GM21576 (cell line): Measurements from ENCODE around the gene GTF3C6.
"Not testable (repeated sequence)": the region's sequence is repeated elsewhere in the genome, so short reads cannot be mapped to it uniquely, and the experiment has no call there.

Source experiments
- ATAC-seq: cut with Tn5 transposase; IDR thresholded peaks from one replicate; pipeline ENCODE4 v1.9.1; 2021; ENCODE audit warnings: mild to moderate bottlenecking, moderate library complexity; ENCODE audit not compliant: unreplicated experiment

The GTF3C6 gene

DNA sequence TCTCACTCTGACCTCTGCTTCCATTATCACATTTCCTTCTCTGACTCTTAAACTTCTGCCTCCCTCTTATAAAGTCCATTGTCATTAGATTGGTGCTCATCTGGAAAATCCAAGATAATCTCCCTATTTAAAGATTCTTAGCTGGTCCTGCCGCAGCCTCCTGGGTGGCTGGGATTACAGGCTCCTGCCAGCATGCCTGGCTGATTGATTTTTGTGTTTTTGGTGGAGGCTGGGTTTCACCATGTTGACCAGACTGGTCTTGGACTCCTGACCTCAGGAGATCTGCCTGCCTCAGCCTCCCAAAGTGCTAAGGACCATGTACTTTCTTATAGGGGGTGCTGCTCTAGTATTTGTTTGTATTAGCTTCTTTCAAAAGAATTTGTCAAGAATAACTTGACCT is 18.1 kb downstream of the GTF3C6 start:
- ATAC-seq: no peak

DNA sequence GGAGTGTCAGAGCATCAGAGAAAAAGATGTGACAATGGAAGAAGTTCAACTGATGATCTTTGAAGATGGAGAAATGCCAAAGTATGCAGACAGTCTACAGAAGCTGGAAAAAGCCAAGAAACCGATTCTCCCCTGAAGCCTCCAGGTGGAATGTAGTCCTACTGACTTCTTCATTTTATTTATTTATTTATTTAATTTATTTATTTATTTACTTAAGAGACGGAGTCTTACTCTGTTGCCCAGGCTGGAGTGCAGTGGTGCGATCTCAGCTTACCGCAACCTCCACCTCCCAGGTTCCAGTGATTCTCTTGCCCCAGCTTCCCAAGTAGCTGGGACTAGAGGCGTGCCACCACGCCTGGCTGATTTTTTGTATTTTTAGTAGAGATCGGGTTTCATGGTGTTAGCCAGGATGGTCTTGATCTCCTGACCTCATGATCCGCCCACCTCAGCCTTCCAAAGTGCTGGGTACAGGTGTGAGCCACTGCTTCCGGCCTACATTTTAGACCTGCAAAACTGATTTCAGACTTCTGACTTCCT is 21.1 kb downstream of the GTF3C6 start:
- no peak for ATAC-seq

GRCh38 chr6:110980227-110980626 is 21.7 kb downstream of the GTF3C6 start:
- ATAC-seq: no peak

DNA sequence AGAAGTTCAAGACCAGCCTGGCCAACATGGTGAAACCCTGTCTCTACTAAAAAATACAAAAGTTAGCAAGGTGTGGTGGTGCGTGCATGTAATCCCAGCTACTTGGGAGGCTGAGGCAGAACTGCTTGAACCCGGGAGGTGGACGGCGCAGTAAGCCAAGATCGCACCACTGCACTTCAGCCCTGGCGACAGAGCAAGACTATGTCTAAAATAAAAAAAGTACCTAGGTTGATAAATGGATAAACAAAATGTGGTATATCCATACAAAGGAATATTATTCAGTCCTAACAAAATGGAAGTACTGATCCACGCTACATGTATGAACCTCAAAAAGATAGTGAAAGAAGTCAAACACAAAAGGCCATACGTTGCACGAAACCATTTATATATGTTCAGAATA is 22.1 kb downstream of the GTF3C6 start:
- ATAC-seq: no peak

- ATAC-seq: no peak
These were observed 22.7 kb downstream of the GTF3C6 start for GRCh38 chr6:110981202-110981600.

GRCh38 chr6:110990840-110991576 is 32.5 kb downstream of the GTF3C6 start:
- ATAC-seq: no peak

DNA sequence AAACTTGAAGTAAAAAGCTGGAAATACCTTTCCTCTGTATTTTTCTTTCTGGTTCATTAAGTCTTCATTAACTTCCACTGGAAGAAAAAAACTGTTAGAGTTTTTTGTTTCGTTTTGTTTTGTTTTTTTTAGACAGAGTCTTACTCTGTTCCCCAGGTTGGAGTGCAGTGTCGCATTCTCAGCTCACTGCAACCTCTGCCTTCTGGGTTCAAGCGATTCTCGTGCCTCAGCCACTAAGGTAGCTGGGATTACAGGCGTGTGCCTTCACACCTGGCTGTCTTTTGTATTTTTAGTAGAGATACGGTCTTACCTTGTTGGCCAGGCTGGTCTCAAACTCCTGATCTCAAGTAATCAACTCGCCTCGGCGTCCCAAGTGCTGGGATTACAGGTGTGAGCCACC is 38.2 kb downstream of the GTF3C6 start:
- ATAC-seq: no peak

- no peak for ATAC-seq
These were observed 41.2 kb downstream of the GTF3C6 start for GRCh38 chr6:110999634-111000270.

- no peak for ATAC-seq
These were observed 43.8 kb downstream of the GTF3C6 start for GRCh38 chr6:111002350-111002749.

DNA sequence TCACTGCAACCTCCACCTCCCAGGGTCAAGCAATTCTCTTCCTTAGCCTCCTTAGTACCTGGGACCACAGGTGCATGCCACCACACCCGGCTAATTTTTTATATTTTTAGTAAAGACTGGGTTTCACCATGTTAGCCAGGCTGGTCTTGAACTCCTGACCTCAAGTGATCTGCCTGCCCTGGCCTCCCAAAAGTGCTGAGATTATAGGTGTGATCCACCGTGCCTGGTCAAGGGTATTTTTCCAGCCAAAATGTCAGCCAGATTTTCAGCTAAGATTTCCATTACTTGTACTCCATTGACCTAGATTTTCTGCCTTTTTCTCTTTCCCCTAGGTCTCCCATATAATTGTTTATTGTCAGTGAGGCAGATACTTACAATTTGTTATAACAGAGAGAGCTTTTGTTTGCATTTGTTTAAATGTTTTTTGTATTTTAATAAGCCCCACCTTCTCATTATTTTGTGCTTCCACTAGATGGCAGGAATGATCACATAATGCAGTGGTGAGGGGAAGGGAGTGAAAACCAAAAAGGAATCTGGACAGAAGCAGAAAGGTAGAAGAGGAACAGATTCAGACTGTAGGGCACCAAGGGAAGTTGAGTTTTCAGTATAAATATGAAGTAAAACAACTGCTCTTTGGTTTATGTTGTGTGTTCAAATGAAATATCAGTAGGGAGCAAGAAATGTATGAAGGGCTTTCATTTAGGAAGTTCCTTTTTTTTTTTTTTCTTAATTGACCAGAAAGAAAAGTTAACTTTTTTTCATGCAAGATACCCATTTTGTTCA is 53.0 kb downstream of the GTF3C6 start:
- ATAC-seq: no peak

DNA sequence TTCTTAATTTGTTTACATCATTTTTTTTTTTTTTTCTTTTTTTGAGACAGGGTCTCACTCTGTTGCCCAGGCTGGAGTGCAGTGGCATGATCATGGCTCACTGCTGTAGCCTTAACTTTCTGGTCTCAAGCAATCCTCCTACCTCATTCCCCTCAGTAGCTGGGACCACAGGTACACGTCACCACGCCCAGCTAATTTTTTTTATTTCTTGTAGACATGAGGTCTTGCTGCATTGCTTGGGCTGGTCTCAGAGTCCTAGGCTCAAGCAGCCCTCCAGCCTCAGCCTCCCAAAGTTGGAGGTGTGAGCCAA is 53.6 kb downstream of the GTF3C6 start:
- ATAC-seq: no peak

DNA sequence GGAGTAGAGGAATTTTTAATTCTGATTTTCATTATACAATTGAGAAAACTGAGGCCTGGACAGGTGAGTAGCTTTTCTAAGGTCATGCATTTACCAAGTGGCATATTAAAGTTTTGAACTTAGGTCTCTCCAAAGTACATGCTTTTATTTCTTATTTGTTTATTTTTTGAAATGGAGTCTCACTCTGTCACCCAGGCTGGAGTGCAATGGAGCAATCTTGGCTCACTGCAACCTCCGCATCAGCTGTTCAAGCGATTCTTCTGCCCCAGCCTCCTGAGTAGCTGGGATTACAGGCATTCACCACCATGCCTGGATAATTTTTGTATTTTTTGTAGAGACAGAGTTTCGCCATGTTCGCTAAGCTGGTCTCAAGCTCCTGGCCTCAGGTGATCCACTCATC is 54.0 kb downstream of the GTF3C6 start:
- ATAC-seq: not testable (repeated sequence)

DNA sequence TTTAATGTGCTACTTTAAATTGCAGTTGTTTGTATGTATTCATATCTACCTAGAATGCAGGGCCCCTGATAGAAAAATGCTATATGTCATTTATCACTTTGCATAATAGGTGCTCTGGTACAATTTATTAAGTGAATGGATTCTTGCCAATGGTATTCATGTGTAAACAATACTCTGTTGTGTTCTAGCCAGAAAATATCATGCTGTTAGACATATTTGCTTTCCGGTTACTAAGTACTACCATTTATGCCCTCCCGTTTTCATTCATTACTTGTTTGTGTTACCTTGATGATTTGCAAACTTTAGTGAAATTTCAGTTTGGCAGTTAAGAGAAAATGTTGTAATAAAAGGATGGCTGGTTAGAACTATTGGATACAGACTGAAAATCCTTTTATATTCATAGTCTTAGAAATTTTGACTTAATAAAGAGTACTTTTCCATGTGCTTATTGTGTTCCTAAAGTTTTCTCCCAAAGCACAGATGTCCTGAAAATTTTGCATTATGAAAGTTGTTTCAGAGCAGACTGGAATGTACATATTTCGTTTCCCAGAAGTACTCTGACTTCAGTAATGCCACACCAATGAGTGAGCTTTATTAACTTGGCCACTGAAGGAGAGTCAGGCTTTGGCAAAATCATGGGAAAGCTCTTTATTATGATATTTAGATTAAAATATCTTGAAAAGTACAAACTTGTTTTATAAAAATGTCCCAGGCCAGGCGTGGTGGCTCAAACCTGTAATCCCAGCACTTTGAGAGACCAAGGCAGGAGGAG is 54.8 kb downstream of the GTF3C6 start:
- ATAC-seq: no peak

- no peak for ATAC-seq
These were observed 57.1 kb downstream of the GTF3C6 start for GRCh38 chr6:111015389-111016124.

- not testable (repeated sequence) for ATAC-seq
These were observed 58.7 kb downstream of the GTF3C6 start for GRCh38 chr6:111017241-111017640.
